Muscle layer of duodenum (tissue), 2 donors: Measurements from ENCODE around the gene MYZAP.

Source experiments
- H3K27ac ChIP-seq: one replicate; pipeline ENCODE4 v1.7.0; 2013; ENCODE audit warnings: mild to moderate bottlenecking, low read length
- H3K27me3 ChIP-seq: one replicate; pipeline ENCODE4 v1.7.0; 2013; ENCODE audit warnings: low read depth, mild to moderate bottlenecking, control low read depth, low read length
- H3K36me3 ChIP-seq, 2 donors: one replicate each; pipeline ENCODE4 v1.7.0; 2013; ENCODE audit warnings: low read length in 2 of 2, control low read depth in 1 of 2, mild to moderate bottlenecking in 1 of 2; ENCODE audit not compliant: insufficient read depth in 2 of 2, control insufficient read depth in 1 of 2
- H3K4me1 ChIP-seq, 2 donors: one replicate each; pipeline ENCODE4 v1.7.0; 2013; ENCODE audit warnings: low read length in 2 of 2, mild to moderate bottlenecking in 2 of 2, control low read depth in 1 of 2, moderate library complexity in 1 of 2; ENCODE audit not compliant: insufficient read depth in 2 of 2, control insufficient read depth in 1 of 2
- H3K4me3 ChIP-seq, 2 donors: one replicate each; pipeline ENCODE4 v1.7.0; 2013; ENCODE audit warnings: low read length in 2 of 2, low read depth in 1 of 2, mild to moderate bottlenecking in 1 of 2
- H3K9me3 ChIP-seq, 2 donors: one replicate each; pipeline ENCODE4 v1.7.0; 2013; ENCODE audit warnings: low read length in 2 of 2, control low read depth in 1 of 2, mild to moderate bottlenecking in 1 of 2; ENCODE audit not compliant: control insufficient read depth in 1 of 2
- donor health status: healthy.

MYZAP gene

DNA sequence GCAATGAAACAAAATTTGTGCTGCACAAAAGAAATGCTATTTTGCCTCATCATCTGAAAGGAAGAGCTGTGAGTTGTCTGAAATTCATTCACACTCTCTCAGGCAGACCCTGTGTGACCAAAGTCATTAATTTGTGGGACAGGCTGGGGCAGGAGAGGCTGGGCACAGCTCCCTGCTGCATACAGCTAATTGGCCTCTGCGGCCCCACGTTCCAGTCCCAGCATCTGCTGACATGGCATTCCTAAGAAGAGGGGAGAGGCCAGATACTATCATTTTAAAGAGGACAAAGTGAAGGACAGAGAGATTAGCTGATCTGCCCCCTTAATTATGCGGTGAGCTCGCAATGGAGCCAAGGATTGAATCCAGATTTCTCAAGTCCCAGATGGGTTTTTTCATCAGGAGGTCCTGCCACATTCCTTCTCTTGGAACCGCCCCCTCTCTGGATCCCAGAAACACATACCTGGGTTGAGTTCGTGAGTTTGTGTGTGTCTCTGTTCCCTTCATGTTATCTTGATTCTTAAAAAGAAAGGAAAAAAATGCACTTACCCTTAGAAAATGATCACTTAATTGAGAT, 139.9 kb downstream of the MYZAP start:
- no peaks in the 10 kb centered on the region for H3K27me3 ChIP-seq
- H3K4me3 ChIP-seq = no peak overlapping the region
- no peaks in the 10 kb centered on the region for H3K36me3 ChIP-seq
- no peak overlapping the region for H3K27ac ChIP-seq
- H3K9me3 ChIP-seq = no peaks in the 10 kb centered on the region
- no peaks in the 10 kb centered on the region for H3K4me1 ChIP-seq

- Histone ChIP-seq H3K4me1 (no peaks in the 10 kb centered on the region), H3K9me3 (no peaks in the 10 kb centered on the region), H3K4me3 (peak overlapping the region in 1 of 2 donors; percentile 28), H3K27ac (no peak overlapping the region), H3K27me3 (no peaks in the 10 kb centered on the region), H3K36me3 (no peaks in the 10 kb centered on the region)
Observed at GRCh38 chr15:57732526-57733331, 141.0 kb downstream of the MYZAP start.

GRCh38 chr15:57734860-57735259, 143.2 kb downstream of the MYZAP start:
- Histone ChIP-seq H3K27ac (no peak overlapping the region), H3K36me3 (no peaks in the 10 kb centered on the region), H3K9me3 (no peaks in the 10 kb centered on the region), H3K4me1 (no peaks in the 10 kb centered on the region), H3K4me3 (no peak overlapping the region), H3K27me3 (no peaks in the 10 kb centered on the region)
